ENCODE measurements around the gene RNF214.
A peak's percentile ranks its signal among the peaks of the same experiment; 100 is the strongest.
"Not testable (repeated sequence)": the region's sequence is repeated elsewhere in the genome, so short reads cannot be mapped to it uniquely, and the experiment has no call there.

RNF214 gene

DNA sequence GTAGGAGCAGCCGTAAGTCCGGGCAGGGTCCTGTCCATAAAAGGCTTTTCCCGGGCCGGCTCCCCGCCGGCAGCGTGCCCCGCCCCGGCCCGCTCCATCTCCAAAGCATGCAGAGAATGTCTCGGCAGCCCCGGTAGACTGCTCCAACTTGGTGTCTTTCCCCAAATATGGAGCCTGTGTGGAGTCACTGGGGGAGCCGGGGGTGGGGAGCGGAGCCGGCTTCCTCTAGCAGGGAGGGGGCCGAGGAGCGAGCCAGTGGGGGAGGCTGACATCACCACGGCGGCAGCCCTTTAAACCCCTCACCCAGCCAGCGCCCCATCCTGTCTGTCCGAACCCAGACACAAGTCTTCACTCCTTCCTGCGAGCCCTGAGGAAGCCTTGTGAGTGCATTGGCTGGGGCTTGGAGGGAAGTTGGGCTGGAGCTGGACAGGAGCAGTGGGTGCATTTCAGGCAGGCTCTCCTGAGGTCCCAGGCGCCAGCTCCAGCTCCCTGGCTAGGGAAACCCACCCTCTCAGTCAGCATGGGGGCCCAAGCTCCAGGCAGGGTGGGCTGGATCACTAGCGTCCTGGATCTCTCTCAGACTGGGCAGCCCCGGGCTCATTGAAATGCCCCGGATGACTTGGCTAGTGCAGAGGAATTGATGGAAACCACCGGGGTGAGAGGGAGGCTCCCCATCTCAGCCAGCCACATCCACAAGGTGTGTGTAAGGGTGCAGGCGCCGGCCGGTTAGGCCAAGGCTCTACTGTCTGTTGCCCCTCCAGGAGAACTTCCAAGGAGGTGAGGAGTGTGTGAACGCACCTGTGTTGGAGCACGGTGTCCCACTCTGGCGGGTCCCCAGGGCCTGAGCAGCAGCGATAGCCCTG lies 33.2 kb upstream of the RNF214 start, which contains the start of gene TAGLN:
TAGLN (plus strand) TSS at position 318 of the 863 bp plus-strand sequence. CDS start 3,644 bp downstream, outside the sequence.
- Histone ChIP-seq H3K9ac (ENCODE audit: low read length) (peak within 1 kb of the TSS; percentile 100), H3K4me1 (ENCODE audit: control insufficient read depth, insufficient read depth, low read length) (peaks cover 38% of the 10 kb centered on the region), H3K27ac (ENCODE audit: low read depth, low read length) (peak within 1 kb of the TSS; percentile 97), H3K27me3 (ENCODE audit: control insufficient read depth, insufficient read depth, low read length) (no peaks in the 10 kb centered on the region), H3K36me3 (ENCODE audit: control insufficient read depth, insufficient read depth, low read length) (peaks cover 45% of the 10 kb centered on the region), H3K4me3 (ENCODE audit: low read depth, low read length) (peak within 1 kb of the TSS; percentile 80), H3K9me3 (ENCODE audit: control insufficient read depth, insufficient read depth, low read depth, low read length) (no peaks in the 10 kb centered on the region)

DNA sequence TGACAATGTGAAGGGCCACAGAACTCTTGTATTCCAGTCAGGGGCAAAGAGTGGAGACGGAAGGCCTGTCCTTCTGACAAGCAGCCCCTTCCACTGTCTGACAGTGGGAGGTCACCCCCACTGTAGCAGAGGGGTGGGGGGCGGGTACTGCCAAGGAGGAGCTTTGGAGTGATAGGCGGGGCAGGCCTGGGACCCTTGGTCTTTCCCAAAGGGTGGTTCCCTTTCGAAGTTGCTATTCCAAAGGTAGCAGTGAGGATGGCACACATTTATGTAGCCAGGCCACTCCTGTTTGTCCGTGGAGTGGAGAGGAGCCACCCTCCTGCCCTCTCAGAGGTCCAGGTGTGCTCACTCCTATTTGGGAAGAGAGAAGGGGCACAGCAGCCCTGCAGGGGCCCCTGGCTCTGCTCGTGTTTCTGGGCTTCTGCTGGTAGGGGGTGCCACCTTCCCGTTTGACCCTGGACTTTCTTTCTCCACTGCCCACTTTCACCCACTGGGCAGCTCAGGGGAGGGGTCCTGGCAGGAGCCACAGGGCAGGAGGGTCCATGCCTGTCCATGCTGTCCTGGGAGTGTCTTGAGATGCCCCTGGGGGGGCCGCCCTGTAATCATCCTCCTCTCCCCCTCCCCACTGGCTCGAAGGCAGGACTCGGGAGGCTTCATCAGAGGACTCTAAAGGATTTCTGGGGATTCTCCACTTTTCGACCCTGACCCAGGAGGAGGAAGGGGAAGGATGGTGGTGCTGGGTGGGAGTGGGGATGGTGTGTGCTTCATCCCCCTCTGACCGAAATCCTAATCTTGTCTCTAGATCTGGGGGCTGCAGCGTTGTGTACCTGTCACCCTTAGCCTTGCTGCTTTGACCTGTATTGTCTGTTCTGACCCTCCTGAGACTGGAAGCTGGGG lies 32.3 kb upstream of the RNF214 start:
- Histone ChIP-seq H3K4me3 (ENCODE audit: low read depth, low read length) (peak overlapping the region; percentile 80), H3K36me3 (ENCODE audit: control insufficient read depth, insufficient read depth, low read length) (peaks cover 51% of the 10 kb centered on the region), H3K27me3 (ENCODE audit: control insufficient read depth, insufficient read depth, low read length) (no peaks in the 10 kb centered on the region), H3K9ac (ENCODE audit: low read length) (peak overlapping the region; percentile 100), H3K4me1 (ENCODE audit: control insufficient read depth, insufficient read depth, low read length) (peaks cover 38% of the 10 kb centered on the region), H3K9me3 (ENCODE audit: control insufficient read depth, insufficient read depth, low read depth, low read length) (no peaks in the 10 kb centered on the region), H3K27ac (ENCODE audit: low read depth, low read length) (peak overlapping the region; percentile 97)

DNA sequence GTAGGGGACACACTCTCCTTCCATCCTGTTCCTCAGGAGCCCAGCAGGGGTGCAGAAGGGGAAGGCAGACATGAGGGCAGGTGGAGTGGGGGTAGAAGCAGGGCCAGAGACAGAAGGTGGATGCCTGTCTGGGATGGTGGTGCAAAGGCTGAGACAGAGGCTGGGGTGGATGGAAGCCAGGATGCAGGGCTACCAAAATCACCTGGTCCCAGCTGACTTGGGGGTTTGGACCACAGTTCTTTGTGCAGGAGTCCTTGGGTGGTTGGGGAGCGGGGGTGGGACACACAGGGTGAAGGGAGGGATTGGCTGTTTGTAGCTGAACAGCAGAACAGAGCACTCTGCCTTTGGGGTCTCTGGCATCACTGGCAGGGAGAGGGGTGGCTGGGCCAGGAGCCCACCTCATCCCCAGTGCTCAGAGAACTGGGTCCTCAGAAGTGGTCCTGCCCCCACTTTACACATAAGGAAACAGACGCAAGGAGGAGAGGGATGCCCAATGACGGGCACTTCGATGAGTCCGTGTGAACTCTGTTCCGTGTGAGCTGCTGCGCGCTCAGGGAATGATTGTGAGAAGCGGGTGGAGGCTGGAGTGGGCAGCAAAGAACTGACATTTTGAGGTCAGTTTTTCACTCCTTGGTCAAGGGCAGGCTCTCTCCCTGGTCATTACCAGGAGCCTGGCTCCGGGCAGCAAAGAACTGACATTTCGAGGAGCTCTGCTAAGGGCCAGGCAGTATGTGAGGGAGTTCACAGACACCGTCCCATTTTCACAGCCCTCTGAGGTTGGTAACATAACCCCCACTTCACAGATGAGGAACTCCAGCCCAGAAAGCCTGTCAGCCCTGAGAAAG lies 31.4 kb upstream of the RNF214 start:
- H3K9ac ChIP-seq (ENCODE audit: low read length), result peak overlapping the region; percentile 100
- H3K4me3 ChIP-seq (ENCODE audit: low read depth, low read length), result peak overlapping the region; percentile 80

DNA sequence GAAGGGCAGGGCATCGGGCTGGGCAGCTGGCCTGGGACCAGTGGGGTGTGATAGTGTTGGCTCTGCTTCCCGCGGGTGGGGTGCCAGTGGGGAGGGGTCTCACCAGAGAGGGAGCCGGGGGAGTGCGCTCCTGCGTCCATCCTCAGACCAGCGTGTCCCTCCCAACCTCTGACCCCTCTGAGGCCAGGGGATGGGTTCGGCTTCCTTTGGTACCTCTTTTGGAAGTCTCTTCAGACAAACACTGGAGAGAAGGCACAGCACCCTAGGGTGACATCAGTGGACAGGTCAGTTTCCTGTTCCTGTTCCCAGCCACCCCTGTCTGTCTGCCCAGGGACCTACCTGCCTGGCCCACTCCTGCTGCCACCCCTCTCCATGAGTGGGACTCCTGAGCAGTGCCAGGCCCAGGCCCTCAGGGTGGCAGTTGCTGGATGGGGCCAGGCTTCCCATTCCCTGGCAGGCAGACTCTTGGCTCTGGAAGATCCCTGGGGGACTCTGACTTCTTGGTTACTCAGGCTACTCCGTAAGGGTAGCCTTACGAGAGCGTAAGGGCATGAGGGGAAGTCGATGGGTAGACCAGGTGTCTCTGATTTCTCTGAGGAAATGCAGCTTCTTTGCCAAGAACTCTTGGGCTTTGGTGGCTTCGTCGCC lies 30.7 kb upstream of the RNF214 start:
- H3K9ac ChIP-seq (ENCODE audit: low read length), result peak overlapping the region; percentile 100

More for the DNA sequence above, 31.4 kb upstream of the RNF214 start:
- Histone ChIP-seq H3K36me3 (ENCODE audit: control insufficient read depth, insufficient read depth, low read length) (peaks cover 51% of the 10 kb centered on the region), H3K9me3 (ENCODE audit: control insufficient read depth, insufficient read depth, low read depth, low read length) (no peaks in the 10 kb centered on the region), H3K27me3 (ENCODE audit: control insufficient read depth, insufficient read depth, low read length) (no peaks in the 10 kb centered on the region), H3K4me1 (ENCODE audit: control insufficient read depth, insufficient read depth, low read length) (peaks cover 38% of the 10 kb centered on the region), H3K27ac (ENCODE audit: low read depth, low read length) (peak overlapping the region; percentile 97; the same call in 1 of the 2 replicates)

DNA sequence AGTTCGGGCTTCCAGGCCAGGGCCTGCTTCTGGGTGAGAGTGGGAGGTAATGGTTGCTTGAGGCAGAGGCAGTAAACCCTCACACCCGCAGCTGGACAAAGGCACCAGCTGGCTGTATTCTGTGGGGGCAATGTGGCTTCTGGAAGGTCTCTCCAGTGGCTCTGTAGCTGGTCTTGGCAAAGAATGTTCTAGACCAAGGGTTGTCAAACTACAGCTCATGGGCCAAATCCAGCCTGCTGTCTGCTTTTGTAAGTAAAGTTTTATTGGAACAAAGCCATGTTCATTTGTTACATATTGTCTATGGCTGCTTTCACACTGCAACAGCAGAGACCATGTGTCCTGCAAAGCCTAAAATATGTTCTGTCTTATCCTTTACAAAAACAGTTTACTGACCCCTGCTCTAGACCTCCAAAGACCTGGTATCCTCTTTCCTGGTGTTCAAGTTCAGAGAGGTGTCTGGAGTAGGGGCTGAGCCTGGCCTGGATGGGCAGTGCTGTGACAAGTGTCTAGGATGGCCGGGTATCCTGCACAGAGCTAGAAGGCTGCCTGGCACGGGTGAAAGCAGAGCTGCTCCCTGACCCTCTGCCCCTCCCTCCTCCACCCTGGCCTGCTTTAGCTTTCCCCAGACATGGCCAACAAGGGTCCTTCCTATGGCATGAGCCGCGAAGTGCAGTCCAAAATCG lies 29.9 kb upstream of the RNF214 start:
- peaks cover 38% of the 10 kb centered on the region for H3K4me1 ChIP-seq (ENCODE audit: control insufficient read depth, insufficient read depth, low read length)
- peak overlapping the region; percentile 80; the same call in 1 of the 2 replicates for H3K4me3 ChIP-seq (ENCODE audit: low read depth, low read length)
- H3K27me3 ChIP-seq (ENCODE audit: control insufficient read depth, insufficient read depth, low read length), result no peaks in the 10 kb centered on the region
- H3K9ac ChIP-seq (ENCODE audit: low read length), result peak overlapping the region; percentile 35
- H3K9me3 ChIP-seq (ENCODE audit: control insufficient read depth, insufficient read depth, low read depth, low read length), result no peaks in the 10 kb centered on the region
- no peak overlapping the region for H3K27ac ChIP-seq (ENCODE audit: low read depth, low read length)
- peaks cover 52% of the 10 kb centered on the region for H3K36me3 ChIP-seq (ENCODE audit: control insufficient read depth, insufficient read depth, low read length)

More for the DNA sequence above, 30.7 kb upstream of the RNF214 start:
- H3K27ac ChIP-seq (ENCODE audit: low read depth, low read length), result 0 out of 2 replicates have a peak overlapping the region, but pooled peaks have one; percentile 0
- peaks cover 52% of the 10 kb centered on the region for H3K36me3 ChIP-seq (ENCODE audit: control insufficient read depth, insufficient read depth, low read length)
- H3K4me1 ChIP-seq (ENCODE audit: control insufficient read depth, insufficient read depth, low read length), result peaks cover 38% of the 10 kb centered on the region
- no peaks in the 10 kb centered on the region for H3K27me3 ChIP-seq (ENCODE audit: control insufficient read depth, insufficient read depth, low read length)
- H3K9me3 ChIP-seq (ENCODE audit: control insufficient read depth, insufficient read depth, low read depth, low read length), result no peaks in the 10 kb centered on the region
- peak overlapping the region; percentile 80; the same call in 1 of the 2 replicates for H3K4me3 ChIP-seq (ENCODE audit: low read depth, low read length)

DNA sequence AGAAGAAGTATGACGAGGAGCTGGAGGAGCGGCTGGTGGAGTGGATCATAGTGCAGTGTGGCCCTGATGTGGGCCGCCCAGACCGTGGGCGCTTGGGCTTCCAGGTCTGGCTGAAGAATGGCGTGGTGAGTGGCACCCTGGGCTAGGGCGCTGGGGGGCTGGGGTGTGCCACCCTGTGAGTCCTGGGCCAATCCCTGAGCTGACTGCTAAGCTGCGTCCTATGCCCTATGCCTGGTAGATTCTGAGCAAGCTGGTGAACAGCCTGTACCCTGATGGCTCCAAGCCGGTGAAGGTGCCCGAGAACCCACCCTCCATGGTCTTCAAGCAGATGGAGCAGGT lies 29.4 kb upstream of the RNF214 start:
- Histone ChIP-seq H3K27ac (ENCODE audit: low read depth, low read length) (no peak overlapping the region), H3K9ac (ENCODE audit: low read length) (no peak overlapping the region), H3K36me3 (ENCODE audit: control insufficient read depth, insufficient read depth, low read length) (peaks cover 52% of the 10 kb centered on the region), H3K4me3 (ENCODE audit: low read depth, low read length) (no peak overlapping the region), H3K27me3 (ENCODE audit: control insufficient read depth, insufficient read depth, low read length) (no peaks in the 10 kb centered on the region), H3K4me1 (ENCODE audit: control insufficient read depth, insufficient read depth, low read length) (peaks cover 37% of the 10 kb centered on the region), H3K9me3 (ENCODE audit: control insufficient read depth, insufficient read depth, low read depth, low read length) (no peaks in the 10 kb centered on the region)

DNA sequence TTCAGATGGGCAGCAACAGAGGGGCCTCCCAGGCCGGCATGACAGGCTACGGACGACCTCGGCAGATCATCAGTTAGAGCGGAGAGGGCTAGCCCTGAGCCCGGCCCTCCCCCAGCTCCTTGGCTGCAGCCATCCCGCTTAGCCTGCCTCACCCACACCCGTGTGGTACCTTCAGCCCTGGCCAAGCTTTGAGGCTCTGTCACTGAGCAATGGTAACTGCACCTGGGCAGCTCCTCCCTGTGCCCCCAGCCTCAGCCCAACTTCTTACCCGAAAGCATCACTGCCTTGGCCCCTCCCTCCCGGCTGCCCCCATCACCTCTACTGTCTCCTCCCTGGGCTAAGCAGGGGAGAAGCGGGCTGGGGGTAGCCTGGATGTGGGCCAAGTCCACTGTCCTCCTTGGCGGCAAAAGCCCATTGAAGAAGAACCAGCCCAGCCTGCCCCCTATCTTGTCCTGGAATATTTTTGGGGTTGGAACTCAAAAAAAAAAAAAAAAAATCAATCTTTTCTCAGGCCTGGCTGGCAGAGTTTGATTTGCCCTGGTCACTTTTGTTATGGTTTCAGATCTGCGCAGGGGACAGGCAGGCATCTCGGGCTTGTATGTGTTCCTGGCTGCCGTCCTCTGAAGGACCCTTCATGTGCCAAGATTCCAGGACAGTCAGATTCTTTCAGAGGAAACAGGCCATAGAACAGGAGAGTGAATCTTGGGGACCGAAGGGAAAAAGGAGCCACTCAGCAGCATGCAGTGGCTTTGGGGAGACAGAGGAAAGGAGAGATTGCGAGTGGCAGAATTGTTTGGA lies 28.0 kb upstream of the RNF214 start:
- Histone ChIP-seq H3K27me3 (ENCODE audit: control insufficient read depth, insufficient read depth, low read length) (no peaks in the 10 kb centered on the region), H3K9me3 (ENCODE audit: control insufficient read depth, insufficient read depth, low read depth, low read length) (no peaks in the 10 kb centered on the region), H3K27ac (ENCODE audit: low read depth, low read length) (no peak overlapping the region), H3K4me1 (ENCODE audit: control insufficient read depth, insufficient read depth, low read length) (peaks cover 27% of the 10 kb centered on the region), H3K4me3 (ENCODE audit: low read depth, low read length) (no peak overlapping the region), H3K36me3 (ENCODE audit: control insufficient read depth, insufficient read depth, low read length) (peaks cover 52% of the 10 kb centered on the region), H3K9ac (ENCODE audit: low read length) (no peak overlapping the region)

DNA sequence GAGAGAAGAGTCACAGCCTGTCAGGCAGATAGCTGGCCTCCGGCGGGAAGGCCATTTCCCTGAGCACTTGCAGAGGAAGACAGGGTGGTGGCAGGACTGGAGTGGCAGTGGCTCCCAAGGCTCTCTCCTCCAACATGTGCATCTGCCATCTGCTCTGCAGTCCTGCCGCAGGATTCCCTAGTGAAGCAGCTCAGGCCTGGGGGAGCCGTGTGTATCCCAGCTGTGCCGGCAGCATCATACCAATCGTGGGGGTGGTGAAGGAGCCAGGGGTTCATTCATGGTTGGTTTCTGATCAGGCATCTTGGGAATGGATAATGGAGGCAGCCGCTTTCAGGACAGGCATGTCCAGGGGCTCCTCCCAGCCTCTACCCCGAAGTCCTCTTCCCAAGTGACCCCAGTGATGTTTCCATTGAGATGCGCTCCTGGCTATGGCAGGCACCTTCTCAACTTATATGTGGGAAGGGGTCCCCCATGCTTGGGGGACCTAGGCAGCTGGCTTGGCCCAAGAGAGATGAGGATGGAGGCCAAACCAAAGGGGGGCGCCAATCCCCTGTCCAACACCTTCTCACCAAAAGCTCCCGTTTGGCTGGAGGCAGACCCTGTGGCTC lies 27.2 kb upstream of the RNF214 start:
- Histone ChIP-seq H3K4me3 (ENCODE audit: low read depth, low read length) (no peak overlapping the region), H3K27me3 (ENCODE audit: control insufficient read depth, insufficient read depth, low read length) (no peaks in the 10 kb centered on the region), H3K9ac (ENCODE audit: low read length) (no peak overlapping the region), H3K27ac (ENCODE audit: low read depth, low read length) (no peak overlapping the region), H3K9me3 (ENCODE audit: control insufficient read depth, insufficient read depth, low read depth, low read length) (no peaks in the 10 kb centered on the region), H3K4me1 (ENCODE audit: control insufficient read depth, insufficient read depth, low read length) (peaks cover 18% of the 10 kb centered on the region), H3K36me3 (ENCODE audit: control insufficient read depth, insufficient read depth, low read length) (peaks cover 52% of the 10 kb centered on the region)

DNA sequence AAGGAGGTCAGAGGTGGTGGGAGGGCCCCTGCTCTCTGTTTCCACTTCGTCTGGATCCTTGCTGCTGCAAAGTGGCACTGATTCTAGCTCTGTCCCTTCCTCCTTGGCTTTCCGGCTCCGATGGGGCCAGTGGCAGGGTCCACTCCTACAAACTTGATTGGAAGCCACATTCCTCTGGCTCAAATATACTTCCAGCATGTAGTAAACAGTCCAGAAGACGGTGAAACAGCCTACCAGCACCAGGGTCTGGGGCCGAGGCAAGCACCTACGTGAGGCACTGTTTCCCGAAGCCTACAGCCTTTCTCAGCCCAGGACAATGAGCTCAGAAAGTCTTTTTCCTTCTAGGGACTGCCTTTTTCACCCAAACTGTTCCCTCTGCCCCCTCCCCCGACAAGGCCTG lies 26.4 kb upstream of the RNF214 start:
- Histone ChIP-seq H3K4me1 (ENCODE audit: control insufficient read depth, insufficient read depth, low read length) (peaks cover 11% of the 10 kb centered on the region), H3K9ac (ENCODE audit: low read length) (peak overlapping the region; percentile 35), H3K36me3 (ENCODE audit: control insufficient read depth, insufficient read depth, low read length) (peaks cover 47% of the 10 kb centered on the region)
- not testable (repeated sequence) for H3K27me3 ChIP-seq (ENCODE audit: control insufficient read depth, insufficient read depth, low read length); H3K9me3 ChIP-seq (ENCODE audit: control insufficient read depth, insufficient read depth, low read depth, low read length); H3K4me3 ChIP-seq (ENCODE audit: low read depth, low read length); H3K27ac ChIP-seq (ENCODE audit: low read depth, low read length)

All from HUES6 (cell line).